ENCODE results near the gene TUBB4A.

Gene TUBB4A

GRCh38 chr19:6478815-6479214, 23.3 kb downstream of the TUBB4A start:
- ATAC-seq: no peak
- no peak for TF ChIP-seq ZFP30 (CRISPR knock-in tag; IDR thresholded peaks at IDR 0.05)
- no peak for TF ChIP-seq GLIS3 (CRISPR knock-in tag; IDR thresholded peaks at IDR 0.05)
- no peak for TF ChIP-seq TCF4 (CRISPR knock-in tag; IDR thresholded peaks at IDR 0.05; ENCODE audit: borderline replicate concordance)
- TF ChIP-seq ZFP3 (CRISPR knock-in tag; IDR thresholded peaks at IDR 0.05): no peak
- no peak for TF ChIP-seq PATZ1 (CRISPR knock-in tag; IDR thresholded peaks at IDR 0.05; ENCODE audit: borderline replicate concordance)
- TF ChIP-seq ESRRG (CRISPR knock-in tag; IDR thresholded peaks at IDR 0.05): no peak
- no peak for TF ChIP-seq ZNF70 (CRISPR knock-in tag; IDR thresholded peaks at IDR 0.05)
- TF ChIP-seq RARB (CRISPR knock-in tag; IDR thresholded peaks at IDR 0.05): no peak
- TF ChIP-seq BACH2 (CRISPR knock-in tag; IDR thresholded peaks at IDR 0.05; ENCODE audit: borderline replicate concordance): no peak
- no peak for TF ChIP-seq ZC3H10 (CRISPR knock-in tag; IDR thresholded peaks at IDR 0.05)
- no peak for TF ChIP-seq PPARA (CRISPR knock-in tag; IDR thresholded peaks at IDR 0.05; ENCODE audit: borderline replicate concordance)
- no peak for TF ChIP-seq ARNTL (CRISPR knock-in tag; IDR thresholded peaks at IDR 0.05; ENCODE audit: borderline replicate concordance, low read depth)
- TF ChIP-seq CSDC2 (CRISPR knock-in tag; IDR thresholded peaks at IDR 0.05): no peak
- TF ChIP-seq CSRNP3 (CRISPR knock-in tag; IDR thresholded peaks at IDR 0.05): no peak
- no peak for TF ChIP-seq ZNF8 (CRISPR knock-in tag; IDR thresholded peaks at IDR 0.05)
- TF ChIP-seq POU6F1 (CRISPR knock-in tag; IDR thresholded peaks at IDR 0.05; ENCODE audit: borderline replicate concordance, low read depth): no peak
- no peak for TF ChIP-seq TOX (CRISPR knock-in tag; IDR thresholded peaks at IDR 0.05; ENCODE audit: borderline replicate concordance)
- TF ChIP-seq SNAI2 (CRISPR knock-in tag; IDR thresholded peaks at IDR 0.05): no peak
- TF ChIP-seq TSHZ2 (CRISPR knock-in tag; IDR thresholded peaks at IDR 0.05): no peak

- ATAC-seq: no peak
- TF ChIP-seq ZC3H10 (CRISPR knock-in tag; IDR thresholded peaks at IDR 0.05) (no peak), TOX (CRISPR knock-in tag; IDR thresholded peaks at IDR 0.05; ENCODE audit: borderline replicate concordance) (no peak), ESRRG (CRISPR knock-in tag; IDR thresholded peaks at IDR 0.05) (no peak), TCF4 (CRISPR knock-in tag; IDR thresholded peaks at IDR 0.05; ENCODE audit: borderline replicate concordance) (no peak), TSHZ2 (CRISPR knock-in tag; IDR thresholded peaks at IDR 0.05) (no peak), GLIS3 (CRISPR knock-in tag; IDR thresholded peaks at IDR 0.05) (no peak), PATZ1 (CRISPR knock-in tag; IDR thresholded peaks at IDR 0.05; ENCODE audit: borderline replicate concordance) (no peak)
These were observed 25.1 kb downstream of the TUBB4A start for GRCh38 chr19:6476896-6477431.

Data from SK-N-SH treated with all-trans-retinoic acid at 6 μM for 48 hours (cell line).